HG03354 (cell line): ENCODE measurements around the gene PEX16.
A peak's percentile ranks its signal among the peaks of the same experiment; 100 is the strongest.

ENCODE experiments used
- ATAC-seq: cut with Tn5 transposase; IDR thresholded peaks from one replicate; pipeline ENCODE4 v1.9.1; 2021; ENCODE audit warnings: mild to moderate bottlenecking; ENCODE audit not compliant: unreplicated experiment, poor library complexity, severe bottlenecking

Gene PEX16

GRCh38 chr11:45932217-45932616 lies 14.5 kb upstream of the PEX16 start:
- ATAC-seq, result no peak

- ATAC-seq, result no peak
Observed at GRCh38 chr11:45931739-45932138, 14.1 kb upstream of the PEX16 start.

- ATAC-seq, result no peak
Observed at GRCh38 chr11:45930951-45931570, 13.4 kb upstream of the PEX16 start.

GRCh38 chr11:45930031-45930794 lies 12.5 kb upstream of the PEX16 start:
- peak; percentile 94 for ATAC-seq

GRCh38 chr11:45929486-45930030 lies 11.9 kb upstream of the PEX16 start:
- ATAC-seq, result no peak

GRCh38 chr11:45928535-45929215 lies 11.0 kb upstream of the PEX16 start:
- no peak for ATAC-seq

- no peak for ATAC-seq
Observed at GRCh38 chr11:45927684-45928413, 10.2 kb upstream of the PEX16 start.

- ATAC-seq, result no peak
Observed at GRCh38 chr11:45927332-45927683, 9.6 kb upstream of the PEX16 start.

GRCh38 chr11:45926536-45927331 lies 9.1 kb upstream of the PEX16 start:
- ATAC-seq, result no peak

GRCh38 chr11:45926001-45926401 lies 8.3 kb upstream of the PEX16 start:
- ATAC-seq, result no peak

- no peak for ATAC-seq
Observed at GRCh38 chr11:45925550-45925949, 7.9 kb upstream of the PEX16 start.

GRCh38 chr11:45924927-45925326 lies 7.2 kb upstream of the PEX16 start:
- no peak for ATAC-seq

GRCh38 chr11:45924036-45924915 lies 6.6 kb upstream of the PEX16 start:
- no peak for ATAC-seq

- no peak for ATAC-seq
Observed at GRCh38 chr11:45922425-45923082, 4.9 kb upstream of the PEX16 start, which contains the start of gene LARGE2. Gene LARGE2 (plus strand): TSS chr11:45922656. CDS start chr11:45922883, 227 bp downstream.

GRCh38 chr11:45921561-45922424 lies 4.1 kb upstream of the PEX16 start:
- no peak for ATAC-seq

- no peak for ATAC-seq
Observed at GRCh38 chr11:45920531-45921477, 3.1 kb upstream of the PEX16 start.
